DMS153 (cell line): ENCODE results near the gene MAML3.

ENCODE experiments used
- DNase-seq: peaks from one replicate; lab custom pipeline; 2025; lab: John Stamatoyannopoulos, UW

MAML3 gene

DNA sequence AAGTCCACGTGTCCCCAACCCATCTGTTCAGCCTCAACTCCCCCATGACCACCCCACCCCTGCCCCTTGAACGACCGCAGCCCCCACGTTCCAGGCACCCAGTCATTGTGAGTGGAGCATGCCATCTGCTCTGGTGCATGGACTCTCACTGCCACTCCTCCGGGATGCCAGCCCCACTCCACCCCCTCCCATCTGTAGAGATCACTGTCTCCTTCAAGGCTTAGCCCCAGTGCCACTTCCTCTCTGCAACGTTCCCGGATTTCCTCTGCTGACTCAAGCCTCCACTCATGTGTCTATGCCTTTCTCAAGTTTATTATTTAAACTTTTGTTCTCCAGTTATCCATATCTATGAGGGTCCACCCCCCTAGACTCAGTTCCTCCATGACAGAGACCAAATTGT lies 54.0 kb downstream of the MAML3 start:
- DNase-seq = no peak

DNA sequence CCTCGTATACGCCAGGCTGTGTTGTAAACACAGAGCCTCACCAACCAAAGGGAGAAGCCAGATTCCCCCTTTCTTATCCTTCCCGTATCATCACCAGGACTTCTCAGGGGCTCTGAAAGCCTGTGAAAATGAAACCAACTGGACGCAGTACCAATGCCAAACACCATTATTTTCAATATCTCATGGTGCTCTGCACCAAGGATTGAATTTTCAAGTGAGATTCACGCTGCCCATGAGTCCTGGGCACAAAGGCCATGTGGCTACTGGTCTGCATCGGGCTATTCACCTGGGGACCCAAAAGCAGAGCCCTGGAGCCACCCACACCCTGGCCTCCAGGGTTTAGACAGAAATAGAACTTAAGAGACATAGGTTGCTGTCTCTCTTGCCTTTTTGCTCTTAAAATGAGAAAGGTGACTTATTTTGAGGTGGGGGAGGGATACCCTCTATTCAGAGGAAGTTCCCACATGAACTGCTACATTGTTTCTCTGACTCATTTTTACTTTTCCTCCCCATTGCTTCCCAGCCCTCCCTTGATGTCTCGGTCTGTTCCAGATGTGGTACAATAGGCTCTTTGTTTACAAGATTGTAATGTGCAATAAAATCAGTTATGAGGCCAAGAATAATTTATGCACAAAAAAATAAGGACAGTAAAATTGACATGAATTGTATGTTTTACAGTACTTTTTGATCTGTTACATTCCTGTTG lies 55.4 kb downstream of the MAML3 start:
- DNase-seq = no peak

DNA sequence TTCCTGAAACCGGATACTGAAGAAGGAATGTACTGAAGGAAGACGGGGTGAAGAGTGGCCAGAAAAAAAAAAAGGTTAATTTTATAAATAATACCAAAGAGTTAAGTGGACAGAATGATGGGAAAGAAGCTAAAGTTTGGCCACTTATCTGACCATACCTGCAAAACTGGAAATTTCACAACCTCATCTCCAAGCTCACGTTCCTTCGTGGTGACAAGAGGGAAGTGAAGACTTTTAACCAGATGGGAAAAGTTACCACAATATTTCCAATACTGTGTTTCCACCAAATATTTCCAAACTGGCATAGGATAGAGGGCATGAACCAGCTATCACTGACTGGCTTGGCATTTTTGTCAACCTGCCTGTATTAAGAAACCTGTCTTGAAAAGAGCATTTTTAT lies 56.4 kb downstream of the MAML3 start:
- DNase-seq = no peak

GRCh38 chr4:140096921-140097320 lies 57.1 kb downstream of the MAML3 start:
- DNase-seq = no peak

GRCh38 chr4:140096483-140096861 lies 57.5 kb downstream of the MAML3 start:
- DNase-seq = no peak

DNA sequence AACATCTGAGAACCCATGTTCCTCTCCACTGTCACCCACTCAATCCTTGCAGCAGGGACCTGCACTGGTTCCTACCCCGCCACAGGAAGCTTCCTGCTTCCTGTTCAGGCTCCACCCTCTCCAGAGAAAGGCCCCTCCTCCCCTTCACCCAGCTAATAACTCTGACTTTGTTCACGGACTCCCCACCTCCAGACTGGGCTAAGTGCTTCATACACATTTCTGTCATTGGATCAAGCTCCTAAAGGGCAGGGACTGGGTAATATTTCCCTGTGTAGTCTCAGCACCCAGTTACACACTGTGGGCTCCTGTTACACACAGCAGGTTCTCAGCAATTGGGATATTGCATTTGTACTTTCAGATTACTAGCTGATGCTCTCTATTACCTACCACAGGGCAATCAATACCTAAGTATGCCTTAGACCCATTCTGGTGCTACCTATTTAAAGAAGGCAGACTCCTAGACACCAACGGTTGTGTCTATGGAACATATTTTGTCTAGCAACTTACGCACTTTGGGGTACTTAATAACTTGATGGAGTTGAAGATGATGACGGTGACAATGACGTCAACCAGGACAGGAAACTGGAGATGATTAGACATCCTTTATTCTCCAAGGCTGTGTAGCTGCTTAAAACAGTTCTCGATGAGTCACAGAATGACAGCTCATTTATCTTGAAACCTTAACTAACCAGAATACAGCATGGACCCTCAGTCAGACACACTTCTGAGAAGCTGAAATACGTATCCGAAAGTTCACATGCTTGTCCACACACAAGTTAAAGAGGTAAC lies 58.1 kb downstream of the MAML3 start:
- DNase-seq = no peak

GRCh38 chr4:140094438-140095420 lies 59.3 kb downstream of the MAML3 start:
- DNase-seq = no peak

DNA sequence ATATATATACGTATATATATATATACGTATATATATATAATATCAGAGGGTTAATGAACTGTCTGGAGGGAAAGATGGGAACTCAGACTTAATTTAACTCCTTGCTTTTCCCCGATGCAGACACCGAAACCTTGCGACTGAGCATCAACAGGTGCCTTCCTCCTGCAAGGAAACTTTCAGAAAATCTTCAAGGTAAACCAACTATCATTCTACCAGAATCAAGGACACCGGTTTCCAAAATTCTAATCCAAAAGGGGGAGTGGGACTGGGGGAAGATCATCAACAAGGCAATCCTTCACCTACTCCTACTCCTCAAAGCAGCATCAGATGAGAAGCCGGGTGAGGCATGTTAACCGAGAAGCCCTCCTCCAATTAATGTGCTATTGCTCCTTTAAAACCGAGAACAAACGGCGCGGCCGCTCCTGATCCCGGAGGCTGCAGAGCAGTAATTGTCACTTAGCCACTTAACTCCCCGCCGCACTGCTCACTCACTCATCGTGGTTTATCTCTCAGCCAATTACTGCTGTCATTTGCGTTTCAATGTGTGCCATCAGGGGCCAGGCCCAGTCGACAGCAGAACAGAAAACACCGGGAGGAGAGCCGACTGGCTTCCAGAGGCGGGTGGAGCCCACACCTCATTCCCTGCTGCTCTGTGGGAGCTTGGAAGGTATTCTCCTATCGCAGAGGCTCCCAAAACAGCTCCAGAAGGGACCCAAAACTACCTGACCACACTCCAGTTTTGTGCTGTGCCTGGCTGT lies 61.7 kb downstream of the MAML3 start:
- DNase-seq = peak; percentile 91

DNA sequence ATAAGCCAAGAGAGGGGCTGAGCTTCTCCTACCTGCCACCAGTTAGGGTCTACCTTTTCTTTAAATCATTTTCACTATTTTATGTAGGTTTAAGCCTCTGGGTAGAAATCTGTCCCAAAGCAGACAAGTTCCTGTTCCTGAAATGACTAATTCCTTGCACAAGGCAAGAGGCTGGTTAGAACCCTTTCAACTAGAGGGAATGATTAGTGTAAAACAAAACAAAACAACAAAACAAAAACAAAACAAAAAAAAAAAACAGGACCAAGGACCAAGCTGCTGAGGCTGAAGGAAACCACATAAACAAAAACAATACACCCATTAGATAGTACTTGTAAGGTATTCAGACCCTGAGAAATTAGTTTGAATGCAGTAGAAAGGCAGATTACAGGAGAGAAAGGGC lies 62.7 kb downstream of the MAML3 start:
- DNase-seq = no peak

- DNase-seq = no peak
These were observed 63.7 kb downstream of the MAML3 start for GRCh38 chr4:140090215-140090731.

DNA sequence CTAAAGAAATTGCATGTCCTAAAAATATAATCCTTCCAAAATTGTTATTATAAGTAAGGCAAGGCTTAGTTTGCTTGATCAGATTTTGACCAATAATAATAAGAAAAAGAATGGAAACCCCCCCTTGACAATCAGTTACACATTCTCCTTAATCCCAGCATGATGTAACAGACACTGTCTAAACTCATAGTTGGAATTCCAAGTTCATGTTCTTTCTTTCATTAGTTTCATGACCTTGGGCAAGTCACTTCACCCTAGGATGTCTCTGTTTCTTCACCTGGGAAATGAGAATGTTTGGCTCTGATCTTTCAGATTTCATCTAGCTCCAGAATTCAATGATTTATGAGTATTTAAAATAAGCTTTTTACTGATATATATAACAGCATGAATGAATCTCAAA lies 64.8 kb downstream of the MAML3 start:
- no peak for DNase-seq

DNA sequence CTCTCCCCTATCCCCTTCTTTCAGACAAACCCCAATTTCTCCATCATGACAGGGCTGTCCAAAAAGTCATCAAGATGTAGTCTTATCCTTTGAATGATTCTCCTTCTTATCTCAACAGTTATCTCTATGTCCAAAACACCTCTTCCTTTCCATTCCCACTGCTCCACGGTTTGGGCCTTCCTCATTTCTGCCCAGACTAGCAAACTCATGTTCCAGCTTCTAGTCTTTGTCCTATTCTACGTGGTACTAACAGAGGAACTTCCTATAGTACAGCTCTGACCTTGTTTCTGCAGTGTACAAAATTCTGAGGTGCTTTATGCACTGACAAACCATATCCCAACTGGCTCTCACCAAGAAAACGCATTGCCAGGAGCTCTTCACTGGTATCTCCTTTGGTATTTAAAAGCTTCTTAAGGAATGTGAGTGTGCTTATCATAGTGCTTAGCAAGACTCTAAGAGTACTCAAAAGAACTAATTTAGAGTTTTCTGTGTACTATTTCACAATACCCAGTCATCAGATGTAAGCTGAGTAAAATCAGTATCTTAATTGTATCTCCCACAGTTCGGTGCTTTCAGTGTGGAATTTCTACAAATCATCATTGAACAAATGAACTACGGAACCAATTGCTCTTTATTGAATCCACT lies 65.5 kb downstream of the MAML3 start:
- DNase-seq = no peak

- no peak for DNase-seq
These were observed 68.1 kb downstream of the MAML3 start for GRCh38 chr4:140085881-140086280.

DNA sequence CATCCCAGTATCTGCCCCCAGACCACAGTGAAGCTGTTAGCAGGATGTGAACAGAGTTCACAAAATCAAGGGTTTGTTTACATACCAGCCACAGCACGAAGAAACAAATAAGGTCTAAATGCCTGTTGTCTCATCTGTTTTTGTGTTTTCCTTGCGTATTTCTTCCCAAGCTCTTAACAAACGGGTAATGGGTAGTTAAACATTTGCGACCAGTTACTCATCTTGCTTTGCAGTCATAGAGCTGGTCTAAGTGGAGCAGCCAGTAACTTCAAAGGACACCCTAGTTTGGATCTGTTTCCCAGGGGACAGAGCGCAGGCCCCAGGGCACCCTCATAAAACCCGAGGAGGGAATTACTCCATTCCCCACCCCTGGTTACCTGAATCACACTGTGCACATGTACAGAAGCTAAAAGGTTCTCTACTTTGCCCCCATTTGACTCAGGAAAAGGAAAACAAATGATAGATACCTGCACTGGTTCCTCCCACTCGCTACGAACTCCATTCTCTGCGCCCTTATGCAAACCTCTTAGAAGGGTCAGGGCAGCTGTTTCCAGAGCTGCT lies 68.8 kb downstream of the MAML3 start:
- peak; percentile 47 for DNase-seq

- DNase-seq = no peak
These were observed 69.6 kb downstream of the MAML3 start for GRCh38 chr4:140084385-140084784.

DNA sequence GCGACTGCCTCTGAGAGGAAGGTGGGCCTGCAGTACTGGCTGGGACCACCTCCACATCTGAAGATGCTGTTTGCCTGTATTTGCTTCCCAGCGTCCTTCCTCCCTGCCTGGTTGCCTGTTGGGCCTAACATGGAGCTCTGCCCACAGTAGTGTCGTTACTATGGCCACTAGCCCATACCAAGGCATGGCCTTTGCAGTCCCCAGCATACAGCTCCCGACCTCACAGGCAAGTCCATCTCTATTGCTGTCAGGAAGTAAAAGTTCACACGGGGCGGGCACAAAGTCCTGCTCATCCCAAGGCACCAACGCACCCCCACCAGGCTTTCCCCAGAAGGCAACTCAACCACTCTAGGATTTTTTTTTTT lies 71.6 kb downstream of the MAML3 start:
- no peak for DNase-seq

DNA sequence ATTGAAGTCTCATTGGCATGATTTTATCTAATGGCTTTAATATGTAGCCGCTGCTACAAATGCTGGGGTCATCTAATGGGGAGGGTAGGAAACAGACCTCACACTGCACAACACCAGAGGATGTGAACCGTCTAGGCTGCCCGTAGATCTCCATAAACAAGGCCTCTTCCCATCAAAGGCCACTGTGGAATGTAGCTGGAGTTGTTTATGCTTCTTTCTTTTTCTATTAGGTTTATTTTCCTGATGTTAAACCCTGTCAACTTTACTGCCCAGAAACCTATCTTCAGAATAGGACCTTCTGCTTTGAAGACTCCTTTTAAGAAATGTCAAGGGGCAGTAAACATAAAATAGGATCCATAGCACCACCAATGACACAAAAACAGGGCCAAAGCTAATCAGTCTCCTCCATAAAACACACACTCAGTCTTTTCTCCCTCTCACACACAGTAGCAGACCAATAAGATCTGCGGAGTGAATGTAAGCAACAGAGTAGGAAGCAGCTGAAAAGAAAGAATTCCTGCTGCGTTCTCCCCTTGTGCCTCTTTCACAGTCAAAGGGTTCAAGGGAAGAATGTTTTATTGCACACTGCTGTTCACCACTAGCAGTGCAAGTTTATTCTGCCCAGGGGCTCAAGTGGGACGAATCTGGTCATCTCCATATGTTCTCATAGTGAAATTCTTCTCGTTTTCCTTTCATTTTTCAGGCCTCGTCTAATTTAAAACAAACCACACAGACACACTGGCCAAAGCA lies 72.2 kb downstream of the MAML3 start:
- DNase-seq = no peak

- DNase-seq = no peak
These were observed 73.1 kb downstream of the MAML3 start for GRCh38 chr4:140080883-140081282.

DNA sequence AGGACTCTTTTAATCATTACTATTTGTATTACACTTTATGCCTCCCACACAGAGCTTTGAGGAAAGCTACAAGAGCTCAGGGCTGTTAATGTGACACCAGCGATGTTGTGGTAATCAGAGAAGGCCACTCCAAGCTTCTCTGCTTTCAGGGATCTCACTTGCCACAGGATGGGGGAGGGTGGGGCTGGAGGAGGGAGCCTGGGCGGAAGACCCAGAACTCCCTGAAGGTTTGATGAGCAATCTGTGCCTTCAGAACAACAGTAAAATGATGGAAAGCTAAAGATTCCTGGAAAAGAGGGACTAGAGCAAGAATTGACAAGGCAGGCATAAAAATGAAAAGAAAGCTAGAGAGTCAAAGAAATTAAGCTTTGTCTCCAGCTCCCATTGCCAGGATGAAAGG lies 75.6 kb downstream of the MAML3 start:
- peak; percentile 73 for DNase-seq

GRCh38 chr4:140076307-140076706 lies 77.7 kb downstream of the MAML3 start:
- DNase-seq = no peak
